ENCODE measurements around the gene TMEM203.

The TMEM203 gene

DNA sequence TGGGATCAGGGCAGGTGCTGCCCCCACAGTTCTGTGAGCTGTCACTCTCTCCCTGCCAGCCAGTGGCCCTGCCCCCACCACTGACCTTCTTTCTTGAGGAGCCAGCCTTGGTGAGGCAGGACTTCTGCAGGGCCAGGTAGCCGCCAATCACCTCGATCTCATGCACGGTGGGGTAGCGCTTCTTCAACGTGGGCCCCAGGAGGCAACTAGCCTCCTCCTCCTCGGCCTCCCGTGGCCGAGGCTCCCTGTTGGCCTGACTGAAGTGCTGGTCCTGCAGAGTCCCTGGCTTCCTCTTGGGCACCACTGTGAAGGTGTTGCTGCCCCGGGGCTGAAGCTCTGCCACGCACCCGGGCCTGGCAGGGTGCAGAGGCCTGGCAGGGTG, 6.6 kb downstream of the TMEM203 start:
- no peak for DNase-seq (ENCODE audit: low read depth)
- H3K4me3 ChIP-seq (ENCODE audit: low read depth, low read length), result no peak overlapping the region
- TF ChIP-seq, protein P1, sequence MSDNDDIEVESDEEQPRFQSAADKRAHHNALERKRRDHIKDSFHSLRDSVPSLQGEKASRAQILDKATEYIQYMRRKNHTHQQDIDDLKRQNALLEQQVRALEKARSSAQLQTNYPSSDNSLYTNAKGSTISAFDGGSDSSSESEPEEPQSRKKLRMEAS (IDR thresholded peaks at IDR 0.05; ENCODE audit: low read depth, low read length), result no peak
- TF ChIP-seq POLR2A (IDR thresholded peaks at IDR 0.05; ENCODE audit: extremely low read depth, insufficient read length) (no peak), MYC (IDR thresholded peaks at IDR 0.05; ENCODE audit: low read depth, low read length) (no peak)

DNA sequence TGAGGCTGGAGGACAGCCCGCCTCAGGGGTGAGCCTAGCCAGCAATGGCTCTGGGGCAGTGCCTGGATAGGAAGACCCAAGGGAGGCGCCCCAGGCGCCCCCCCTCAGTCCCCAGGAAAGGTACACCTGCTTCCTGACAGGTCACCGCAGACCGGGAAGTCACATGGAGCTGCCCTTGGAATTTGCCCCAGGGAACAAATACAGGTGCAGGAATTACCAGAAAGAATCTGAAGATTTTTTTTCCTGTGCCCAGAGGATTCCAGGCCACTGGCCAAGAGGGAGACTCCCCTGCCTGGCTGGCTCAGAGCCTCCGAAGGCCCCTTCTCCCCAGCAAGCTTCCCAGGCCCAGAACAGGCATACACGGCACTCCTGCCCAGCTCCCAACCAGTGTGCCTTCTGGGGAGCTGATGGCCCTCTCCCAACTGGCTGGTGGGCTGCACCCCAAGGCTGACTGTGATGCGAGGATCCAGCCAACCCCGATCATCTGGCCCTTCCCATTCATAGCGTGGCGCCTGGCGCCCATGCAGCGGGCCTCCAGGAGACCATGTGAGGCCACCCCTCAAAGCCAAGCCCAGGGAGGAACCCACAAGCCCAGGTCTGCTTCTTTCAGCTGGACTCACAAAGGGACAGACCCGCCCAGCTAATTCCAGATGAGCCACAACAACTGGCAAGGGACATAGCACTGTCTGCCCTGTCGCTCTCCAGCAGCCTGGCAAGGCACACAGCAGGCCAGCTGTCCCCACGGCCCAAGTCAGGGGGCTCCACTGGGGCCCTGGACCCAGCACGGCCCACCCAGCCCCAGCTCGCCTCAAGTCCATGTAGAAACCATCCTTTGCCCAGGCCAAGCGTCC, 7.2 kb downstream of the TMEM203 start:
- H3K4me3 ChIP-seq (ENCODE audit: low read depth, low read length), result no peak overlapping the region
- no peak for DNase-seq (ENCODE audit: low read depth)

DNA sequence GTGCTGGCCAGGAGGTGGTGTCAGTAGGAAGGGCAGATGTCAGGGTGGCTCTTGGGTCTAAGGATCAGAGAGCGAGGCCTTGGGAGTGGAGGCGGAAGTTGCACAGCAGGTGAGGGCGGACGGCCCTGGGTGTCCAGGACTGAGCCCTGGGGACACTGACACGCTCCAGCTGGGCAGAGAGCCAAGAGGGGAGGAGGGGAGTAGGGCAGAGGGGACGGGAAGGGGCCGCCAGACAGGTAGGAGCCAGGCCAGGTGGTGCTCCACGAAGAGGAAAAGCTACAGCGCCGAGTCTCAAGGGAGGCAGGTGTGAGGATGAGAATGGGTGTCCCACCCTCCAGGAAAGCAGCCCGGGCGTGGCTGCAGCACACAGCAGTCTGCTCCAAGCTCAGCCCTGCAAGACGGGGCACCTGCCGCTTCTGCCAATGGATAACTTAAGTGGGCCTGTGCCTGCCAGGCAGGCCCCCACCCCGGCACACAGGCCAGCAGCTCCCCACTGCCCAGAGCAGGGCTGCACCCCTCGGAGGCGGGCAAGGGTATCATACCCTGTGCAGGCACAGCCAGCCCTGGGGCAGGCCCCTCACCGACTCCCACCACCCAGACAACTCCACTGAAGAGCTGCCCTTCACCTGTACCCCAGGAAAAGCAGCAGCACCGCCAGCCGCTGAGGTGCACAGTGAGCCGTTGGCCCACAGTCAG, 9.8 kb downstream of the TMEM203 start:
- DNase-seq (ENCODE audit: low read depth), result no peak
- H3K4me3 ChIP-seq (ENCODE audit: low read depth, low read length), result no peak overlapping the region
- TF ChIP-seq, protein P1 (IDR thresholded peaks at IDR 0.05; ENCODE audit: low read depth, low read length), result no peak
- no peak for TF ChIP-seq POLR2A (IDR thresholded peaks at IDR 0.05; ENCODE audit: extremely low read depth, insufficient read length)
- no peak for TF ChIP-seq MYC (IDR thresholded peaks at IDR 0.05; ENCODE audit: low read depth, low read length)
- TF ChIP-seq, protein P2, sequence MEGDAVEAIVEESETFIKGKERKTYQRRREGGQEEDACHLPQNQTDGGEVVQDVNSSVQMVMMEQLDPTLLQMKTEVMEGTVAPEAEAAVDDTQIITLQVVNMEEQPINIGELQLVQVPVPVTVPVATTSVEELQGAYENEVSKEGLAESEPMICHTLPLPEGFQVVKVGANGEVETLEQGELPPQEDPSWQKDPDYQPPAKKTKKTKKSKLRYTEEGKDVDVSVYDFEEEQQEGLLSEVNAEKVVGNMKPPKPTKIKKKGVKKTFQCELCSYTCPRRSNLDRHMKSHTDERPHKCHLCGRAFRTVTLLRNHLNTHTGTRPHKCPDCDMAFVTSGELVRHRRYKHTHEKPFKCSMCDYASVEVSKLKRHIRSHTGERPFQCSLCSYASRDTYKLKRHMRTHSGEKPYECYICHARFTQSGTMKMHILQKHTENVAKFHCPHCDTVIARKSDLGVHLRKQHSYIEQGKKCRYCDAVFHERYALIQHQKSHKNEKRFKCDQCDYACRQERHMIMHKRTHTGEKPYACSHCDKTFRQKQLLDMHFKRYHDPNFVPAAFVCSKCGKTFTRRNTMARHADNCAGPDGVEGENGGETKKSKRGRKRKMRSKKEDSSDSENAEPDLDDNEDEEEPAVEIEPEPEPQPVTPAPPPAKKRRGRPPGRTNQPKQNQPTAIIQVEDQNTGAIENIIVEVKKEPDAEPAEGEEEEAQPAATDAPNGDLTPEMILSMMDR (IDR thresholded peaks at IDR 0.05; ENCODE audit: low read depth, low read length), result no peak

More for the DNA sequence above, 7.2 kb downstream of the TMEM203 start:
- no peak for TF ChIP-seq MYC (IDR thresholded peaks at IDR 0.05; ENCODE audit: low read depth, low read length)
- TF ChIP-seq, protein P2 (IDR thresholded peaks at IDR 0.05; ENCODE audit: low read depth, low read length), result no peak
- no peak for TF ChIP-seq POLR2A (IDR thresholded peaks at IDR 0.05; ENCODE audit: extremely low read depth, insufficient read length)
- TF ChIP-seq, protein P1 (IDR thresholded peaks at IDR 0.05; ENCODE audit: low read depth, low read length), result no peak

DNA sequence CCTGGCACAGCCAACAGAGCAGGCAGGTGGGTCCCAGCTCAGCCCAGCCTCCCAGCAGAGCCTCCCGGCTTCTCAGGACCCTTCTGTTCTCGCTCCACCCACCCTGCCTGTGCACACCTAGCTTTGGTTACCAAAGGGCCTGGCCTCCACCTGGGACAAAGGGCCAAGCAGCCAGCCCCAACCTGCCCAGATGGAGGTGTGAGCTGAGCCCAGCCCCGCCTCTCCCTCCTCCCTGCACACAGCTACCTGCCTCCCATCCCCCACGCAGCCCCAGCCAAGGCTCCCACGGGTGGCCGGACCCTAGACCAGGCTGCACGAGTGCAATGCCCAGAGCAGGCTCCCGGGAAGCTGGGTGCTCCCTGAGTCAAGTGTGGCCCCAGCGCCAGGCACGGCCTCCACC, 10.5 kb downstream of the TMEM203 start:
- no peak overlapping the region for H3K4me3 ChIP-seq (ENCODE audit: low read depth, low read length)
- TF ChIP-seq, protein P1 (IDR thresholded peaks at IDR 0.05; ENCODE audit: low read depth, low read length), result no peak
- no peak for TF ChIP-seq MYC (IDR thresholded peaks at IDR 0.05; ENCODE audit: low read depth, low read length)
- TF ChIP-seq, protein P2 (IDR thresholded peaks at IDR 0.05; ENCODE audit: low read depth, low read length), result no peak
- no peak for TF ChIP-seq POLR2A (IDR thresholded peaks at IDR 0.05; ENCODE audit: extremely low read depth, insufficient read length)
- DNase-seq (ENCODE audit: low read depth), result no peak

DNA sequence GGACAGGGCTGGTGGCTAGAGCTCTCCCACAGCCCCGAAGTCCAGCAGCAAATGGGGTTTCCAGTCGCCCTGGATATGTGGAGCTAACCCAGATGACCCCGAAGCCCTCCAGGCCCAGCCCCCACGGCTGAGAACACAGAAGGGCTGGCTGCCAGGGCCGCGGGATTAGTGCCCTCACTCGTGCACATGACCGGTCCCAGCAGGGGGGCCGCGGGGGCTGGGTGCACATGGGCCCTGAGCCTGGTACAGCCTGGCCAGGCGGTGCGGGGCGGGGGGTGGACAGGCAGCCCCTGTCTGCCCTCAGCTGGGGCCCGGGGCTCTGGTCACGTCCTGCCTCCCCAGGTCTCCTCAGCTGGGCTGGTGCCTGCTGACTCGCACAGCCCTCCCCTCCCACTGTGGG, 11.1 kb downstream of the TMEM203 start:
- TF ChIP-seq, protein P1 (IDR thresholded peaks at IDR 0.05; ENCODE audit: low read depth, low read length), result no peak
- TF ChIP-seq, protein P2 (IDR thresholded peaks at IDR 0.05; ENCODE audit: low read depth, low read length), result no peak
- TF ChIP-seq POLR2A (IDR thresholded peaks at IDR 0.05; ENCODE audit: extremely low read depth, insufficient read length) (no peak), MYC (IDR thresholded peaks at IDR 0.05; ENCODE audit: low read depth, low read length) (no peak)
- H3K4me3 ChIP-seq (ENCODE audit: low read depth, low read length), result no peak overlapping the region
- no peak for DNase-seq (ENCODE audit: low read depth)

DNA sequence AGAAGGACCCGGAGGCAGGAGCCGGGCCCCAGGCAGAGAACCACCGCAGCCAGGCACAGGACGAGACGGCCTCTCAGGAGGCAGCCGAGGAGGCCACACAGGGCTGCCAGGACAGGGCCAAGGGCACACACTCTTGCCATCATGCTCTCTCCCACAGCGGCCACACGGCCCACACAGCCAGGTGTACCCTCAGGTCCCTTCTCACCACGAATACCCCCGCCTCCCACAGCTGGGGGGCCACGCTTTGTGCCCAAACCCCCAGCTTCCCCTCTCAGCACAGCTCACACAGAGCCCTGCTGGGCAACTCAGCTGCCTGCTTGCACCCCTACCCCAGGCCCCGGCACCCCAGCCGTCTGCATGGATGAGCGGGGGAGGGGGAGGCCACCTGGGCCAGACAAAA, 11.7 kb downstream of the TMEM203 start:
- TF ChIP-seq POLR2A (IDR thresholded peaks at IDR 0.05; ENCODE audit: extremely low read depth, insufficient read length) (no peak), MYC (IDR thresholded peaks at IDR 0.05; ENCODE audit: low read depth, low read length) (no peak)
- TF ChIP-seq, protein P1 (IDR thresholded peaks at IDR 0.05; ENCODE audit: low read depth, low read length), result no peak
- TF ChIP-seq, protein P2 (IDR thresholded peaks at IDR 0.05; ENCODE audit: low read depth, low read length), result no peak
- DNase-seq (ENCODE audit: low read depth), result no peak
- no peak overlapping the region for H3K4me3 ChIP-seq (ENCODE audit: low read depth, low read length)
